Motor neuron (in vitro differentiated cells): ENCODE data around the gene GOLGA7B. TPM values are rescaled to one million over a fixed set of nuclear protein-coding genes. Genes with fewer than 3 reads are reported as not detected.
"Not testable (repeated sequence)": the region's sequence is repeated elsewhere in the genome, so short reads cannot be mapped to it uniquely, and the experiment has no call there.

Experiments
- ATAC-seq, 8 experiments: fragments of 200-7000 bp; cut with Tn5 transposase; replicated peaks in 6 of 8; 2 replicates each; pipeline ENCODE4 v1.8.0; 2021; ENCODE audit warnings: mild to moderate bottlenecking in 8 of 8, moderate library complexity in 8 of 8
- H3K27ac ChIP-seq, 2 donors: fragments of 250-450 bp; sonication (Bioruptor Pico); 2 replicates each; pipeline ENCODE4 v1.9.0; 2021; ENCODE audit warnings: antibody characterized with exemption in 2 of 2, mild to moderate bottlenecking in 2 of 2, moderate library complexity in 1 of 2
- H3K4me1 ChIP-seq, 2 donors: fragments of 250-450 bp; sonication (Bioruptor Pico); replicated peaks in 1 of 2; 2 replicates each; pipeline ENCODE4 v1.6.1; 2021; ENCODE audit warnings: antibody characterized with exemption in 2 of 2, mild to moderate bottlenecking in 2 of 2, moderate library complexity in 1 of 2
- H3K4me3 ChIP-seq, 5 donors: fragments of 250-450 bp; sonication (Bioruptor Pico); 2 replicates each; pipeline ENCODE4 v1.9.0; 2021; ENCODE audit warnings: antibody characterized with exemption in 5 of 5, mild to moderate bottlenecking in 5 of 5, moderate library complexity in 4 of 5
- WGBS, 10 experiments: fragments of 450-650 bp; shearing (Covaris generic); methylation state at CpG; one replicate each; pipeline ENCODE4 v1.0.0; 2022; 5-methylcytosine and 5-hydroxymethylcytosine counted together
- in situ Hi-C, 9 experiments: fragments of 400-800 bp; cut with MboI; loops; one replicate each; pipeline ENCODE4 v1.15.0; 2021; ENCODE audit warnings: low sequenced_read_pairs in 9 of 9, low pct_unique_long_range_greater_than_20kb in 2 of 9; ENCODE audit not compliant: unreplicated experiment in 9 of 9
- total RNA-seq, 8 experiments: library from RNA; unstranded; fragments of 300-600 nt; gene quantifications; 2 replicates each; pipeline versions ENCODE4 v1.2.3 to v1.2.4, GENCODE V29; 2022

The GOLGA7B gene
- total RNA-seq, 8 experiments from 2014 or later: 0.09 to 6.0 (median 1.3) TPM

DNA sequence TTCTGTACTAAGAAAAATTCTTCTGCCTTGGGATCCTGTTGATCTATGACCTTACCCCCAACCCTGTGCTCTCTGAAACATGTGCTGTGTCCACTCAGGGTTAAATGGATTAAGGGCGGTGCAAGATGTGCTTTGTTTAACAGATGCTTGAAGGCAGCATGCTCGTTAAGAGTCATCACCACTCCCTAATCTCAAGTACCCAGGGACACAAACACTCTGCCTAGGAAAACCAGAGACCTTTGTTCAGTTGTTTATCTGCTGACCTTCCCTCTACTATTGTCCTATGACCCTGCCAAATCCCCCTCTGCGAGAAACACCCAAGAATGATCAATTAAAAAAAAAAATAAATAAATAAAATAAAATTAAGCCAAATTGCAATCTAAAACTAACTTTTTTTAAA, 7.5 kb upstream of the GOLGA7B start:
- H3K4me1 ChIP-seq, H3K27ac ChIP-seq, ATAC-seq, in situ Hi-C loops, H3K4me3 ChIP-seq: not testable (repeated sequence)
- WGBS, 10 experiments: 60 to 100% (median 69%) methylated on average over 1 of the region's 3 CpGs; no CpG with 5 or more reads in 6 of the 10 experiments

DNA sequence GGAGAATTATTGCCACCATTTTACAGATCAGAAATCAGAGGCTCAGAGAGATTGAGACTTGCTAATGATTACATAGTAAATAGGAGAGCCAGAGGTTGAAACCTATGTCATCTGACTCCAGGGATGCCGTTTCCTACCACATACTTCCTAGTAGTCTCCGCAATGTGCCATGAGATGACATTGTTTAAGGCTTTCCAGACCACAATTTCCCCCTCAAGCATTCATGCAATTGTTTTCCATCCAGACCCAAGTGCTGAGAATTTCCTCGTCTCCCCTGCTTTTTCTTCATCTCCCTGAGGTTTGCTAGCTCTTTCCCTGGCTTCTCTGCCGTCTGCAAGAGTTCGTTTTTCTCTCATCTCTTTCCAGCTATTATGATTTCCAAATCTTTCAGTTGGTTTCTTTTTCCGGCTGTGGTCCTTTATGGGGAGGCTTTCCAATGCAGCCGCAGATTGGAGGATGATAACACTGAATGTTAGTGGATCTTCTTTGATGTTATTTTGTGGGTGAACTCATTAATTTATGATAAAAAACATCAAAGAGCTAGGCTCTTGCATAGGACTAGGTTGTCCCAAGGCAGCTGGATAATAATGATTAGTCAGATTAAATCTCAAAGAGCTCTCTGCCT, 6.9 kb upstream of the GOLGA7B start:
- WGBS, 10 experiments: 7 to 100% (median 74%) methylated on average over 1 to 6 of the region's 7 CpGs
- Histone ChIP-seq H3K27ac (no peak overlapping the region), H3K4me1 (peaks cover 0 to 2% of the 10 kb centered on the region in 2 donors), H3K4me3 (no peak overlapping the region)
- in situ Hi-C loops: no loop called here
- ATAC-seq: no peak

DNA sequence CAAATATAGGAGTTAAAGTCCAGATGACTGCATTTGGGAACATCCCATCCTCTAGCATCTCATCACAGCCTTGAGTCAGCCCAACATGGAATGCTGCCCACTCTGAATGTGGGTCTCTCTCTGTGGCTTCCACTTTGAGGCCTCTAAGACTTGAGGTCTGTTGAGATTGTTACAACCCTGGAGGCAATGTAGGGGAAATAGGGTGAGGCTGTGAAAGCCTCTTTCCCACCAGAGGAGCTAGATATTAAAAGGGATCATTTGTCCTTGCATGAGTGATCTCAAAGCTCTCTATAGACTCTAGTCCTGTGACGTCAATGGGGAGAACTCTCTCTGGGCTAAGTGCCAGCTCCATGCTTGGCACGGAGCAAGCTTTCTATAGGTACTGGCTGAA, 6.4 kb upstream of the GOLGA7B start:
- no peak for ATAC-seq

DNA sequence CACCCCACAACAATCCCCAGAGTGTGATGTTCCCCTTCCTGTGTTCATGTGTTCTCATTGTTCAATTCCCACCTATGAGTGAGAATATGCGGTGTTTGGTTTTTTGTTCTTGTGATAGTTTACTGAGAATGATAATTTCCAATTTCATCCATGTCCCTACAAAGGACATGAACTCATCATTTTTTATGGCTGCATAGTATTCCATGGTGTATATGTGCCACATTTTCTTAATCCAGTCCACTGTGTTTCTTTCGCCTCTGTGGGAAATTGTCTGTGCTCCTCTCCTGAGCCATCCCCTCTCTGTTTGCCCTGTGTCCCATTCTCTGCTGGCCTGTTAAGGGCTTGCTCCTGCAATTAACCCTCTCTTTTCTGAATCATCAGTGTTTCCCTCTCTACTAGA, 5.7 kb upstream of the GOLGA7B start:
- H3K4me3 ChIP-seq, in situ Hi-C loops, H3K27ac ChIP-seq, ATAC-seq, H3K4me1 ChIP-seq: not testable (repeated sequence)
- WGBS, 10 experiments: 60% methylated on average over 1 of the region's 2 CpGs; no CpG with 5 or more reads in 9 of the 10 experiments

More for the DNA sequence above, 6.4 kb upstream of the GOLGA7B start:
- in situ Hi-C loops: no loop called here
- Histone ChIP-seq H3K27ac (no peak overlapping the region), H3K4me3 (no peak overlapping the region), H3K4me1 (peaks cover 0 to 2% of the 10 kb centered on the region in 2 donors)
- WGBS, 10 experiments: 46 to 80% (median 57%) methylated on average over 1 to 2 of the region's 2 CpGs; no CpG with 5 or more reads in 4 of the 10 experiments

DNA sequence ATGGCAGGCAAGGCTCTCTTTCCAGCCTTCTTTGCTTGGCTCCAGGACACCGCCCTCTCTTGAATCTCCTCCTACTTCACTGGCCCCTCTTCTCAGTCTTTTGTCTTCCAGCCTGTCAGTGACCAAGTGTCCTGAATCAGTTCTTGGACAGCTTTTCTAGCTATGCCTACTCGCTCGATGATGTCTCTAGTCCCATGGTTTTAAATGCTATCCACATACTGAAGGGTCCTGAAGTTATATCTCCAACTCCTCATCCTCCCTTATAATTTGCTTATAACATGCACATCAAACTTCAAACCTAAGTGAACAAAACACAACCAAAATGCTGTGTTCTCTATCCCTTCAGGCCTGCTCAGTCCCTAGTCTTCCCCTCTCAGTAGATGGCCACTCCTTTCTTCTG, 5.0 kb upstream of the GOLGA7B start:
- WGBS, 10 experiments: 49 to 100% (median 71%) methylated on average over 1 to 3 of the region's 3 CpGs; no CpG with 5 or more reads in 2 of the 10 experiments
- Histone ChIP-seq H3K4me3 (no peak overlapping the region), H3K27ac (no peak overlapping the region), H3K4me1 (peaks cover 0 to 2% of the 10 kb centered on the region in 2 donors)
- no peak for ATAC-seq
- in situ Hi-C loops: no loop called here

DNA sequence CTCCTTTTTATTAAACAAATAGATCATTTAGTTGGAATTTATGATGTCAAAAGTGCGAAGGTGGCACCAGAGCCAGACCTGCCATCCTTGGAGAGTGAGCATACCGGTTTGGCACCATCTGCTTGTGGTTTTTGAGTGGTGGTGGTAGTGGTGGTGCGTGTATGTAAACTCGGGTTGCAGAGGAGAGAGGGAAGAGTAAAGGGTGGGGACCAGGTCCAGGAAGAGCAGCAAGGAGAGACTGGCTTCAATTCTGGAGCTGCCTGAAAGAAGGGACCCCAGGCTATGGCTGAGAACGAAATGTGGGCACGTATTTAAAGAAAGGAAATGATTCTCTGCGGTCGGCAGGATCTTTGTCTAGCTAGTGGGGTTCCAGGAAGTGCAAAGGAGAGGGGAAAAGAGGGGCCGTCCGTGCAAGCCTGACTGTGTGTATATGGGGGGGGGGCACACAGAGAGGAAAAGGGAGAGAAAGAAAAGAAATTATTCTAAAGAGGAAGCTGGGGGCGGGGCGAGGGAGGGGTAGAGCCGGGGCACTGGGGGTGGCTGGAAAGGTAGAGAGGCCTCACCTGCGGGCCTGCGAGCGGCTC, 448 bp upstream of the GOLGA7B start:
- ATAC-seq: peak in 2 of 8 experiments; percentile 2 to 13
- Histone ChIP-seq H3K4me3 (peak overlapping the region; percentile 48 to 77 (median 62)), H3K27ac (no peak overlapping the region), H3K4me1 (peaks cover 4% of the 10 kb centered on the region in 2 donors)
- in situ Hi-C loops: no loop called here
- WGBS, 10 experiments: 0 to 43% (median 18%) methylated on average over 2 to 8 of the region's 16 CpGs; no CpG with 5 or more reads in 3 of the 10 experiments

DNA sequence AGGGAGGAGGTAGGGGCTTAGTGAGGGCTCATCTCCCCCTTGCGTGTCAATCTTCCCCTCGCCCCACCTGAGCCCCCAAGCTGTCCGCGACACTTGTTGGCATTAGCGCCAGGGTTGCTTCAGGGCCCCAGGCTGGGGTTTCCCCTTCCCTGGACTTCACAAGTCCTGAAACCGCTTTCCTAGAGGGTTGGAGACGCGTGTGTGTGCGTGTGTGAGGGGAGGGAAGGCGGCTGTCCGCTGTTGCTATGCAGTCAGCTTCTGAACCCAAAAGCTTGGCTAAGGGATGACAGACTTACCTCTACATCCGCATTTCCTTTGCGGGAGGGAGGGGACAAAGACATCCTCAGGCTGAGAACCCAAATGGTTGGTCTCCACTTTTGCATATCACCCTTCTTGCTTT, 803 bp downstream of the GOLGA7B start:
- in situ Hi-C loops: no loop called here
- ATAC-seq: peak in 5 of 8 experiments; percentile 57 to 65 (median 60)
- Histone ChIP-seq H3K27ac (no peak overlapping the region), H3K4me1 (peaks cover 4% of the 10 kb centered on the region in 2 donors), H3K4me3 (peak overlapping the region; percentile 48 to 77 (median 62))
- 40% methylated on average over 1 of the region's 13 CpGs; no CpG with 5 or more reads in 9 of the 10 experiments for WGBS, 10 experiments

DNA sequence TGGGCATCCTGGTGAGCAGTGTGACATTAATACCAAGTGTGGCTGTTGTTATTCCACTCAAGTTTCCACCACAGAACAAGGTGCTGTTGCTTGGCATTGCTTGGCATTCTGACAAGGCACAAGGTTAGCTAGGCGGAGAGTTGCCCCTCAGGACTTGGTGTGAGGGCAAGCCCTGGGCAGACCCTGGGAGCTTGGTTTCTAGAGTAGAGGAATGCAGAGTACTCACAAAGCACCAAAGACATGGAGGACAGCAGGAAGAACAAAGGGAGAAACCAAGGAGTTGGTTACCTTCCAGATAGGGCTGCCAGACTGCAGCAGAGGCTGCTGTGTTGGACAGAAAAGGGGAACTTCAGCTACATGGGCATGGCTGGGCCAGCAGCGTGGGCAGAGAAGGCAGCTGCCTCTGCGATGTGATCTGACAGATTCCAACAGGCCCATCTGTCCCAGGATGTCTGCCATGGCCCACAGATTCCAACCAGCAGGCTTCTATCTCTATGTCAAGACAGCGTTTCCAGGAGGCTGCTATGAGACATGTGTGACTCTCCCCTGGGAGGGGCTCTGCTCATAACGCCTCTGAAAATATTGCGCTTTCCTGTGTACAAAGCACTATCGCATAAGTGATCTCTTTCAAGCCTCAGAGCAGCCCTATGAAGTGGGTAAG, 1.8 kb downstream of the GOLGA7B start:
- in situ Hi-C loops: no loop called here
- peaks cover 4% of the 10 kb centered on the region in 2 donors for H3K4me1 ChIP-seq
- H3K4me3 ChIP-seq: peak overlapping the region in 1 of 5 donors; percentile 77
- no peak for ATAC-seq
- 58 to 100% (median 82%) methylated on average over 1 to 5 of the region's 7 CpGs; no CpG with 5 or more reads in 2 of the 10 experiments for WGBS, 10 experiments
- H3K27ac ChIP-seq: no peak overlapping the region

DNA sequence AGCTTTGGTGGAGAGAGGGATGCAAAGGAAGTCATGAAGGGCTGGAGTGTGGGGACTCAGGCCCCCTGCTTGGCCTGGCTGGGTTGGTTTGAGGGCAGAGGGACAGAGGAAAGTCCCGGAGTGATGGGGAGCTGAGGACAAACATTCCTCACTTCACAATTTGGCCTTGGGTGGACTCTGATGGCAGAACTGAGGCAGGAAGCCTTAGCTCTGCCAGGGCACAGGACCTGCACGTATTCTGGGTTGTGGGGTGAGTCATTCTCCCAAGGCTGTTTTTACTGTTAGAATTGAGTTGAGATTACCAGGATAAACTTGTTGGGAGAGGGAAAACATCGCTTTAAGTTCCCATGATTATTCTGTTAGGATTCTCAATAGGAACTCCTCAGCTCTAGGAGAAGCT, 2.6 kb downstream of the GOLGA7B start:
- H3K27ac ChIP-seq: no peak overlapping the region

DNA sequence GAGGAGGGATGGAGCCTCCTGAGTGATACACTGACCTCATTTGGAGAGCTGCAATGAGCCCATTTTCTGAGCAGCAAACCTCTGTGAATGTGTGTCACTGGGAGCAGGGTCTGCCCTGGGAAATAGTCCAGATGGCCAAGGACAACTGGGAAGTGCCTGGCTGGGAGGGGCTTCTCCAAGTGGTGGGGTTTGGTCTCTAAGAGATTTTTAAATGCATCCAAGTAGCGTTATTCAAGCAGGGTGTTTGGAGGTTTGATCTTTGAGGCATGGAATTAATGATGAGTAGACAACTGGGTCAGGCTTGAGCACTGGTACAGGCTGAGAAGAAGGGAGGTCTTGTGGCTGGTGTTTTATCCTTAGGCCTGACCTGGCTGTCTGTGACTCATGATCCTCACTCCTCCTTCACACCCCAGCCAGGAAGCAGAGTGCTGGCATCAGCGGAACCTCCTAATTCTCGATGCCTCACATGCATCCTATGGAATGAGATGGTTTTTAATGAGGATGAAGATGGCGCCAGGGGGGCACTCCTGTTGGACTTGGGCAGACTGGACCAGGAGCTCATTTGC, 3.3 kb downstream of the GOLGA7B start:
- Histone ChIP-seq H3K4me3 (no peak overlapping the region), H3K4me1 (peaks cover 4% of the 10 kb centered on the region in 2 donors), H3K27ac (no peak overlapping the region)
- in situ Hi-C loops: no loop called here
- ATAC-seq: no peak
- WGBS, 10 experiments: 60 to 69% (median 60%) methylated on average over 1 to 4 of the region's 4 CpGs; no CpG with 5 or more reads in 7 of the 10 experiments

More for the DNA sequence above, 2.6 kb downstream of the GOLGA7B start:
- H3K4me3 ChIP-seq: no peak overlapping the region
- in situ Hi-C loops: no loop called here
- WGBS, 10 experiments: 50 to 67% (median 60%) methylated on average over 1 of the region's 3 CpGs; no CpG with 5 or more reads in 7 of the 10 experiments
- H3K4me1 ChIP-seq: peaks cover 4% of the 10 kb centered on the region in 2 donors
- ATAC-seq: no peak

DNA sequence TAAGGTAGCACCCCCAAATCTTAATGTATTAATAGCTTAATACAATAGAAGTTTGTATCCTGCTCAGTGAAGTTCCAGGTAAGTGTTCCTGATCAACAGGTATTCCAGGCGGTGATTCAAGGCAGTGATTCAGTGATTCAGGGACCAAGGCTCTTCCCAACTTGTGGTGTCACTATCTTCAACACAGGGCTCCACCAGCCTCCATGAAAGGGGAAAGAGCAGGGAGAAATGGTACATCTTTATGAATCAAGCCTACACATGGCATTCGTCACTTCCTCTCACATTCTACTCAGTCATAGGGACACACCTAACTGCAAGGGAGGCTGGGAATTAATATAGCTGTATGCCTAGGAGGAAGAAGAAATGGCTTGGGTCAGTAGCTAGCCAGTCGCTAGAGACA, 5.1 kb downstream of the GOLGA7B start:
- no peak overlapping the region for H3K4me3 ChIP-seq
- peaks cover 4% of the 10 kb centered on the region in 2 donors for H3K4me1 ChIP-seq
- WGBS, 10 experiments: 33 to 100% (median 76%) methylated on average over 1 to 3 of the region's 3 CpGs; no CpG with 5 or more reads in 4 of the 10 experiments
- in situ Hi-C loops: no loop called here
- ATAC-seq: no peak
- H3K27ac ChIP-seq: no peak overlapping the region

DNA sequence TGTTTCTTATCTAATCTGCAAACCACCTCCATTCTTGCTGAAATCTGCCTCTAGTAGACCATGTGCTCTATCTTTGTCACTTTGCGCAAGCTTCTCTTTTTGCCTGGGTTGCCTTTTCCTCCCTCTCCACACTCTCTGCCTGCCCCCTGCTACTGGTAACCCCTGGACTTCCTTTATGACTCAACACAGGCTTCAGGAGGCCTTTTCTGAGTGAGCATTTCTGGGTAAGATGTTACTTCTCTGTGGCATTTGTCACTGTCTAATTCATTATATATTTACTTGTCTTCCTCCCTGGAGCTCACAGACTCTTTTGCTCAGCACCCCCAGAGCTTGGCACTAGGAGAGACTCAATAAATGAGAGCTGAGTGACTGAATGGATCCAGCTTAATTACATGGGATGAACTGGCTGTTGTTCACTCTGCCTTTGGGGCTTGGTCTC, 8.4 kb downstream of the GOLGA7B start:
- 67 to 100% (median 86%) methylated on average over 1 of the region's 1 CpG; no CpG with 5 or more reads in 3 of the 10 experiments for WGBS, 10 experiments
- Histone ChIP-seq H3K27ac (no peak overlapping the region), H3K4me3 (no peak overlapping the region), H3K4me1 (no peaks in the 10 kb centered on the region)
- no peak for ATAC-seq
- in situ Hi-C loops: no loop called here
